Right lobe of liver (tissue), 6 donors: Measurements from ENCODE around the gene GCLC. TPM values are rescaled to one million over a fixed set of nuclear protein-coding genes. Genes with fewer than 3 reads are reported as not detected.
A peak's percentile ranks its signal among the peaks of the same experiment; 100 is the strongest.

Source experiments
- ATAC-seq, 4 donors: fragments of 200-7000 bp; cut with Tn5 transposase; one replicate each; pipeline ENCODE4 v1.9.1; 2020; ENCODE audit warnings: mild to moderate bottlenecking in 4 of 4, moderate library complexity in 4 of 4
- DNase-seq, 3 donors: peaks; one replicate each; pipeline ENCODE4 v3.0.0-alpha.2; 2020
- H3K27ac ChIP-seq, 3 donors: fragments of 200-600 bp; one replicate each; pipeline ENCODE4 v1.8.0; 2022
- H3K27me3 ChIP-seq, 2 donors: fragments of 200-600 bp; one replicate each; pipeline ENCODE4 v1.8.0; 2022
- H3K36me3 ChIP-seq, 4 donors: fragments of 200-600 bp; sonication (generic) in 1 of 4; one replicate each; pipeline versions ENCODE4 v1.5.1 to v1.8.0; 2017 to 2022; ENCODE audit warnings: control low read depth in 1 of 4
- H3K4me1 ChIP-seq, 4 donors: fragments of 200-600 bp; sonication (generic) in 1 of 4; one replicate each; pipeline versions ENCODE4 v1.5.1 to v1.8.0; 2017 to 2022; ENCODE audit warnings: control low read depth in 1 of 4
- H3K4me3 ChIP-seq, 3 donors: fragments of 200-600 bp; one replicate each; pipeline ENCODE4 v1.8.0; 2022
- H3K9me3 ChIP-seq, 4 donors: fragments of 200-600 bp; sonication (generic) in 1 of 4; one replicate each; pipeline versions ENCODE4 v1.5.1 to v1.8.0; 2017 to 2022; ENCODE audit warnings: control low read depth in 1 of 4
- POLR2A ChIP-seq: fragments of 450-650 bp; IDR thresholded peaks from one replicate; pipeline ENCODE4 v1.6.1; 2017; ENCODE audit warnings: antibody characterized with exemption, mild to moderate bottlenecking
- WGBS: methylation state at CpG from one replicate; pipeline ENCODE4 v1.1.6; 2018; ENCODE audit warnings: low coverage, low lambda C conversion rate; ENCODE audit not compliant: insufficient coverage; ENCODE audit errors: missing lambda C conversion rate; 5-methylcytosine and 5-hydroxymethylcytosine counted together
- intact Hi-C, 2 donors: fragments of 100-400 bp; cut with DNase I; formaldehyde crosslinking; loops; one replicate each; pipeline versions ENCODE4 v1.11.2 to v1.14.1; 2022
- total RNA-seq, 6 experiments: library from RNA; depleted of rRNA in 2 of 6; stranded (reverse); fragments of >200 nt in 2 of 6; fragmentation: NEBNext Ultra II Directional in 3 of 6; extraction: Animal tissue kit (Norgen Biotek cat#: 25700) in 3 of 6; gene quantifications; one replicate each; pipeline versions ENCODE4 v1.1.0 to v1.2.4, GENCODE V29; 2016 to 2023
- TF ChIP-seq, protein P1 (sequence below), 4 donors: fragments of 200-600 bp in 3 of 4; fragments of 450-650 bp in 1 of 4; IDR thresholded peaks; one replicate each; pipeline versions ENCODE4 v1.5.1 to v1.8.0; 2016 to 2022; ENCODE audit warnings: antibody characterized with exemption in 4 of 4, mild to moderate bottlenecking in 2 of 4
- donor health status: DM: no; HTN: yes; CAD: no.
- donor health status: DM: no; HTN: no; CAD: no.
- donor health status: DM: no; HTN: no; CAD: no.
- donor health status: DM: no; HTN: yes; CAD: no.
- donor health status: DM: no; HTN: yes; CAD: no.

GCLC gene
- total RNA-seq, 6 experiments from 2014 or later: 56.8 to 140 (median 103) TPM

GRCh38 chr6:53530346-53530745 lies 14.6 kb downstream of the GCLC start:
- peak in 3 of 4 donors; percentile 35 to 77 (median 59) for ATAC-seq
- peak in 1 of 3 donors; percentile 35 for DNase-seq
- Histone ChIP-seq H3K27ac (peak overlapping the region in 1 of 3 donors; percentile 5), H3K36me3 (no peaks in the 10 kb centered on the region), H3K27me3 (no peaks in the 10 kb centered on the region), H3K4me1 (peaks cover 0 to 88% (median 25%) of the 10 kb centered on the region in 4 donors), H3K4me3 (no peak overlapping the region), H3K9me3 (no peaks in the 10 kb centered on the region)
- intact Hi-C loops: no loop called here
- TF ChIP-seq, protein P1, sequence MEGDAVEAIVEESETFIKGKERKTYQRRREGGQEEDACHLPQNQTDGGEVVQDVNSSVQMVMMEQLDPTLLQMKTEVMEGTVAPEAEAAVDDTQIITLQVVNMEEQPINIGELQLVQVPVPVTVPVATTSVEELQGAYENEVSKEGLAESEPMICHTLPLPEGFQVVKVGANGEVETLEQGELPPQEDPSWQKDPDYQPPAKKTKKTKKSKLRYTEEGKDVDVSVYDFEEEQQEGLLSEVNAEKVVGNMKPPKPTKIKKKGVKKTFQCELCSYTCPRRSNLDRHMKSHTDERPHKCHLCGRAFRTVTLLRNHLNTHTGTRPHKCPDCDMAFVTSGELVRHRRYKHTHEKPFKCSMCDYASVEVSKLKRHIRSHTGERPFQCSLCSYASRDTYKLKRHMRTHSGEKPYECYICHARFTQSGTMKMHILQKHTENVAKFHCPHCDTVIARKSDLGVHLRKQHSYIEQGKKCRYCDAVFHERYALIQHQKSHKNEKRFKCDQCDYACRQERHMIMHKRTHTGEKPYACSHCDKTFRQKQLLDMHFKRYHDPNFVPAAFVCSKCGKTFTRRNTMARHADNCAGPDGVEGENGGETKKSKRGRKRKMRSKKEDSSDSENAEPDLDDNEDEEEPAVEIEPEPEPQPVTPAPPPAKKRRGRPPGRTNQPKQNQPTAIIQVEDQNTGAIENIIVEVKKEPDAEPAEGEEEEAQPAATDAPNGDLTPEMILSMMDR (IDR thresholded peaks at IDR 0.05): no peak
- TF ChIP-seq POLR2A: no peak
- 13% methylated on average over 3 of the region's 5 CpGs for WGBS

DNA sequence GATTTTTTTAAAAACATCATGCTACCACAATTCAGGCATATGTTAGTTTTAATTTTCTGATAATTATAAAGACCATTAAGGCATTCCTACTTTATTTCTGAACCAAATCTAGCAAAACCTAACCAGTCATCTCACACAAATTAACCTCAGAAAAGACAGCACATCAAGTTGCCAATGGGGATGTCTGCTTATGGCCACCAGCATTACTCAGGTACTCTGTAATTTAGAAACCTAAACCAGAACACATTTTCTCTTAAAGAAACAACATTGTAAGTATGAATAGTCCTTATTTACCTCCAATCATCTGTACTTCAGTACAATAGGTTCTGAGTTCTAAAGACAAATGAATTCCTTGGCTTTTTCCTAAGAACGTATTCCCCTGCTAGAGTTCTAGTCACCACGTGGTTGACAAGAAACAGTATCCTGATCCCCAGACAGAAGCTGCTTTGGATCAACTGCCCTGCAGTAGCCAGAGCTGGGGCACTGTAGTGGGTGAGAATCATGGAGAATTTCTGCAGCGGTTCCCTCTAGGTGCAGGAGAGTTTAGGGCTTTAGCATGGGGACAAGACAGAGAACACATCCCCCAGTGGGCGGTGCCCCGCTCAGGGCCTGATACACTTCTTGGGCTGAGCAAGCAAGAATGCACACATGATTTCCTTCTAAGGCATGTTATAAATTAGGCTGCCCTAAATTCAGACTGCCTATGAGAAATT lies 15.4 kb downstream of the GCLC start:
- ATAC-seq: peak in 1 of 4 donors; percentile 4
- intact Hi-C loops: loop anchor here in 1 of 2 donors (10.0 kb wide), 1 partner anchor 125 kb away; no protein-coding TSS in a partner anchor
- no peak for DNase-seq
- 78% methylated on average over 5 of the region's 5 CpGs for WGBS
- TF ChIP-seq POLR2A: no peak
- Histone ChIP-seq H3K4me3 (no peak overlapping the region), H3K4me1 (peaks cover 0 to 86% (median 26%) of the 10 kb centered on the region in 4 donors), H3K36me3 (no peaks in the 10 kb centered on the region), H3K27ac (peak overlapping the region in 1 of 3 donors; percentile 5), H3K9me3 (no peaks in the 10 kb centered on the region), H3K27me3 (no peaks in the 10 kb centered on the region)

DNA sequence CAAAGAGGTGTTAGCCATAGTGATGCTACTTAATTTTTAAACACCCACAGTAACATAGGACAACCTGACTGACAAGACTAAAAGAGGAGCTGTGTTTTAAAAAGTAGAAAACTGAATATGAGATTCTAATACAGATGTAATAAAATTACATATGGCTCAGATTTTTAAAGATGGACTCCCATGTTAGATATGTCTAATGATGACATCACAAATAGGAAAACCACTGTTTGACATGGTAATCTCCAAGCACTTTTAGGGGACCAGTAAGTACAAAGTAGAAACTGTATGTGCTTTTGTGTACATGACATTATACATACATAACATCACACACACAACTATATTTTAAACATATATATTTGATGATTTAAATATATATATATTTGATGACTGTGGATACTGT lies 16.8 kb downstream of the GCLC start:
- intact Hi-C loops: loop anchor here in 1 of 2 donors (10.0 kb wide), 1 partner anchor 127 kb away; no protein-coding TSS in a partner anchor
- no peaks in the 10 kb centered on the region for H3K36me3 ChIP-seq
- no peaks in the 10 kb centered on the region for H3K27me3 ChIP-seq
- ATAC-seq (no peak), DNase-seq (no peak)
- no peak overlapping the region for H3K4me3 ChIP-seq
- peaks cover 0 to 86% (median 21%) of the 10 kb centered on the region in 4 donors for H3K4me1 ChIP-seq
- no peak overlapping the region for H3K27ac ChIP-seq
- TF ChIP-seq, protein P1 (IDR thresholded peaks at IDR 0.05): no peak
- TF ChIP-seq POLR2A: no peak
- no peaks in the 10 kb centered on the region for H3K9me3 ChIP-seq

GRCh38 chr6:53527249-53527765 lies 17.6 kb downstream of the GCLC start:
- Histone ChIP-seq H3K4me3 (no peak overlapping the region), H3K27ac (no peak overlapping the region), H3K36me3 (no peaks in the 10 kb centered on the region), H3K27me3 (no peaks in the 10 kb centered on the region), H3K4me1 (peaks cover 0 to 81% (median 17%) of the 10 kb centered on the region in 4 donors), H3K9me3 (no peaks in the 10 kb centered on the region)
- intact Hi-C loops: loop anchor here in 1 of 2 donors (10.0 kb wide), 1 partner anchor 127 kb away; no protein-coding TSS in a partner anchor
- TF ChIP-seq, protein P1 (IDR thresholded peaks at IDR 0.05): no peak
- no peak for TF ChIP-seq POLR2A
- ATAC-seq: peak in 3 of 4 donors; percentile 3 to 9 (median 8)
- WGBS: 75% methylated on average over 4 of the region's 4 CpGs
- no peak for DNase-seq

DNA sequence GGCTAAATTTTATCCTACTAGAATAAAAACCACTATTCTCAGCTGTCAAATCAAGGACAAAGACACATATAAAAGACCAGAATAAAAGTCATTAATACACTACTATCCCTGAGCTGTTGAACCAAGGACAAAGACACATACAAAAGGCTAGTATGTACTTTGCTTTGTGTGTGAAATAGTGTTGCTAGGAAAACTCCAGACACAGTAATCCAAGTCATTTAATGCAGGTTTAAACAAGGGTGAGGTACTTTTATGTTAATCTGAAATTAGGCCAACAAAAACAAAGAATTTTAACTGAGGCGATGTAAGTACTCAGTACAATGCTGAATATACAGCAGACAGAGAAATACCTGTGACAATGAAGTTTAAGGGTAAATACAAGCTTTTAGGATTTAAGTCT lies 18.9 kb downstream of the GCLC start:
- Histone ChIP-seq H3K36me3 (peaks cover 0 to 4% (median 0%) of the 10 kb centered on the region in 4 donors), H3K4me1 (peaks cover 0 to 68% (median 12%) of the 10 kb centered on the region in 4 donors), H3K27me3 (no peaks in the 10 kb centered on the region), H3K27ac (no peak overlapping the region), H3K4me3 (no peak overlapping the region), H3K9me3 (no peaks in the 10 kb centered on the region)
- DNase-seq: no peak
- no peak for TF ChIP-seq POLR2A
- TF ChIP-seq, protein P1 (IDR thresholded peaks at IDR 0.05): no peak
- intact Hi-C loops: loop anchor here in 1 of 2 donors (10.0 kb wide), 1 partner anchor 129 kb away; no protein-coding TSS in a partner anchor
- whole genome bisulfite sequencing: 33% methylated on average over 1 of the region's 1 CpG
- ATAC-seq: peak in 3 of 4 donors; percentile 5 to 35 (median 9)
